IPS-20b (cell line): ENCODE results near the gene LEMD1.

Source experiments
- H3K27ac ChIP-seq: one replicate; pipeline ENCODE4 v1.5.1; 2013; ENCODE audit warnings: low read length
- H3K27me3 ChIP-seq: 2 replicates; pipeline ENCODE4 v1.6.1; 2013; ENCODE audit warnings: mild to moderate bottlenecking, low read length, inconsistent platforms; ENCODE audit not compliant: insufficient read depth
- H3K36me3 ChIP-seq: 2 replicates; pipeline ENCODE4 v1.6.1; 2013; ENCODE audit warnings: low read depth, mild to moderate bottlenecking, inconsistent platforms, low read length, moderate library complexity; ENCODE audit not compliant: insufficient read depth
- H3K4me1 ChIP-seq: 2 replicates; pipeline ENCODE4 v1.6.1; 2013; ENCODE audit warnings: mild to moderate bottlenecking, control low read depth, inconsistent platforms, low read length, moderate library complexity; ENCODE audit not compliant: insufficient read depth
- H3K4me3 ChIP-seq: 2 replicates; pipeline ENCODE4 v1.5.1; 2013; ENCODE audit warnings: mild to moderate bottlenecking, low read length, inconsistent platforms
- H3K9ac ChIP-seq: 2 replicates; pipeline ENCODE4 v1.6.1; 2013; ENCODE audit warnings: low read depth, mild to moderate bottlenecking, inconsistent platforms, low read length, moderate library complexity
- H3K9me3 ChIP-seq: 2 replicates; pipeline ENCODE4 v1.6.1; 2013; ENCODE audit warnings: mild to moderate bottlenecking, low read depth, low read length, inconsistent platforms; ENCODE audit not compliant: insufficient read depth

The LEMD1 gene

GRCh38 chr1:205332015-205332791 lies 89.7 kb downstream of the LEMD1 start:
- Histone ChIP-seq H3K36me3 (no peaks in the 10 kb centered on the region), H3K9ac (no peak overlapping the region), H3K27me3 (0 out of 2 replicates have a peak, but pooled peaks cover 4% of the 10 kb centered on the region), H3K27ac (no peak overlapping the region), H3K9me3 (no peaks in the 10 kb centered on the region), H3K4me3 (no peak overlapping the region), H3K4me1 (no peaks in the 10 kb centered on the region; the same call in 1 of the 2 replicates)
